ENCODE data around the gene NOX5. TPM values are rescaled to one million over a fixed set of nuclear protein-coding genes. Genes with fewer than 3 reads are reported as not detected.

The NOX5 gene
- total and polyA plus RNA-seq, 2 of the 4 experiments (the other 2 are of a cell fraction), result 0.07 TPM; not detected in 1

DNA sequence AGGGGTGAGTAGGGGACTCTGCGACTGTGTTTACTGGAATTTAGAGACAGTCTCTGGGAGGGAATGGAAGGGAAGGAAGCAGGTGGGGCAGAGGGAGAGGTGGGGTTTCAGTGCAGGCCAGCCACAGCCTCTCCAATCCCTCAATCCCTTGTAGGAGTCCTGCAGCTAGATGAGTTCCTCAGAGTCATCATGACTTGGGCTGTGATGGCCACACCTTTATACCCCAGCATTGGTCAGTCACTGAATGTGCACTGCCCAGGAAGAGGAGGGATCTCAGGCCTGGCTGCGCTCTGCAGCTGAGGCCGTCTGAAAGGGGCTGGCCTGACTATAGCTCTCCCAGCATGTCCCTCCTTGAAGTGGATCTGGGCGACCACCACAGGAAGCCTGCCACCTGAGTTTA, 78.6 kb downstream of the NOX5 start:
- Histone ChIP-seq H3K9me1 (ENCODE audit: insufficient read depth, low read length) (no peaks in the 10 kb centered on the region; the same call in 1 of the 2 replicates), H2BK5ac (ENCODE audit: low read depth, low read length, poor library complexity, severe bottlenecking) (no peak overlapping the region), H3K56ac (ENCODE audit: extremely low read depth, insufficient read depth, low read length) (no peak overlapping the region), H2AK9ac (replicated peaks; ENCODE audit: low read depth, low read length, poor library complexity) (no peak overlapping the region), H3K23ac (ENCODE audit: low read depth, low read length) (no peak overlapping the region), H3K4me1 (ENCODE audit: control insufficient read depth, insufficient read depth, low read length) (peaks cover 1% of the 10 kb centered on the region; the same call in 1 of the 2 replicates), H4K8ac (ENCODE audit: low read depth in 2 of 2, low read length in 2 of 2) (no peak overlapping the region), H2BK20ac (ENCODE audit: low read depth, low read length) (peak overlapping the region; percentile 54; the same call in 1 of the 2 replicates), H3K14ac (replicated peaks; ENCODE audit: low read depth, low read length) (no peak overlapping the region), H3K18ac (ENCODE audit: low read depth, low read length) (no peak overlapping the region), H3K9me3 (ENCODE audit: control insufficient read depth, insufficient read depth, low read length) (no peaks in the 10 kb centered on the region), H3K4ac (ENCODE audit: low read depth, low read length) (no peak overlapping the region), H3K4me2 (ENCODE audit: low read depth, low read length) (no peak overlapping the region), H4K20me1 (ENCODE audit: insufficient read depth, low read length) (no peaks in the 10 kb centered on the region), H3K36me3 (ENCODE audit: control insufficient read depth, insufficient read depth, low read length) (no peaks in the 10 kb centered on the region), H2AFZ (replicated peaks; ENCODE audit: low read length, poor library complexity) (peak overlapping the region; percentile 40), H3K27ac (ENCODE audit: insufficient read depth, low read length) (no peak overlapping the region), H2BK15ac (ENCODE audit: low read depth, low read length) (no peak overlapping the region), H4K5ac (ENCODE audit: low read depth, low read length) (no peak overlapping the region), H3K79me1 (ENCODE audit: low read depth in 1 of 2, low read length in 2 of 2) (no peaks in the 10 kb centered on the region), H2AK5ac (ENCODE audit: low read depth, low read length) (no peak overlapping the region), H3K4me3 (ENCODE audit: insufficient read depth, low read depth, low read length) (no peak overlapping the region), H4K91ac (ENCODE audit: insufficient read depth, low read depth, low read length) (no peak overlapping the region), H2BK120ac (ENCODE audit: low read depth, low read length) (no peak overlapping the region), H3K9ac (ENCODE audit: low read depth, low read length) (no peak overlapping the region), H3K27me3 (ENCODE audit: control insufficient read depth, insufficient read depth, low read length) (peaks cover 56% of the 10 kb centered on the region)
- ChIA-PET CTCF (no interaction called here), POLR2A (ENCODE audit: unreplicated experiment) (no interaction called here)
- DNase-seq, result peak; percentile 12
- 100% methylated on average over 1 of the region's 4 CpGs; no CpG with 5 or more reads in 1 of the 2 experiments for WGBS, 2 experiments (ENCODE audit: extremely low coverage in 2 of 2, insufficient read length in 1 of 2)
- BruUV-seq (replicated peaks), result no TSS peak
- dilution Hi-C loops (cut with HindIII; ENCODE audit: low sequenced_read_pairs, unreplicated experiment), result no loop called here
- no peak for TF ChIP-seq POLR2A (IDR thresholded peaks at IDR 0.05; ENCODE audit: low read depth, low read length)
- no peak for TF ChIP-seq RAD21 (IDR thresholded peaks at IDR 0.05; ENCODE audit: low read length)
- ATAC-seq (ENCODE audit: low read depth), result no peak
- intact Hi-C loops (cut with micrococcal nuclease), result no loop called here
- in situ Hi-C loops (cut with MboI; ENCODE audit: low sequenced_read_pairs), result no loop called here
